Measurements from ENCODE around the gene ECE1. TPM values are rescaled to one million over a fixed set of nuclear protein-coding genes. Genes with fewer than 3 reads are reported as not detected.
A peak's percentile ranks its signal among the peaks of the same experiment; 100 is the strongest.

The ECE1 gene
- total and polyA plus RNA-seq, 2 of the 8 experiments (the other 6 are each of a cell fraction or from before 2014, with no cell fraction given) = 21.4 to 36.8 TPM

DNA sequence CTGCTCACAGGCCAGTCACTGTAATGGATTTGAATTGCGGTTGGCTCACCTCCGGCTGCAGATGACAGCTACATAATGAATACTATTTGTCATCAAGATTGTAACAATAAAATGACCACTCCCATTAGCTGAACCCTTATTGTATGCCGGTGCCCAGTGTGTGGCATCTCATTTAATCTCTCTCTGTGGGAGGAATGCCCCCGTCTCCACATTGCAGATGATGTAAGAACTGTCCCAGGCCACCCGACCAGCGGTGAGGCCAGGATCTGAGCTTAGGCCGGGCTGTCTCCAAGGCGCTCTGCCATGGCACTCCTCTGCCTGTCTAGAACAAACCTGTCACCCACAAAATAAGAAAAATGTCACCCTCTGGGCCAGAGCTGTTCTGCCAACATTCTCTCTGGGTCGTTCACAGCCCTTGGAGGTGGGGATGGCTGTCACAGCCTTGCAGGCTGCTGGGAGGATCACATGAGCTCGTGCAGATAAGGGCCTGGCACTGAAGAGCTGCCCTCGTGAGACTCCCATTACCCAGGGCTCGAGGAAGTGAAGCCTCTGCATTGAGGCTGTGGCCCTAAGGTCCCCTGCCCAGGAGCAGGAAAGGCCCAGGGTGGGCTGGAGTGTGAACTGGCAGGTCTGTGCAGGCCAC, 52.7 kb downstream of the ECE1 start:
- ChIA-PET POLR2A (ENCODE audit: partially characterized antibody) (interaction anchor here (0.8 kb wide), 1 partner anchor 43 kb away, joined by 4 read pairs; no protein-coding TSS in a partner anchor), CTCF (ENCODE audit: partially characterized antibody) (interaction anchor here (0.8 to 13.8 kb wide), 12 partner anchors 8 to 131 kb away, joined by 3 to 199 read pairs (median 8); no protein-coding TSS in a partner anchor)
- no peak overlapping the region for H3K23ac ChIP-seq (ENCODE audit: insufficient read length)
- no peak overlapping the region for H2BK120ac ChIP-seq (replicated peaks; ENCODE audit: low read depth, low read length)
- no peak overlapping the region for H3K4me3 ChIP-seq (ENCODE audit: extremely low read depth in 1 of 4, insufficient read depth in 2 of 4, low read depth in 3 of 4, low read length in 4 of 4)
- no peak overlapping the region for H3K56ac ChIP-seq (replicated peaks; ENCODE audit: insufficient read length, low read depth, low read length)
- H2BK20ac ChIP-seq (ENCODE audit: low read length) = no peak overlapping the region
- no peak overlapping the region for H3K4me2 ChIP-seq (ENCODE audit: insufficient read depth in 1 of 2, low read depth in 2 of 2, low read length in 2 of 2)
- no peak overlapping the region for H4K91ac ChIP-seq (replicated peaks; ENCODE audit: insufficient read length, low read length)
- H2AK5ac ChIP-seq (ENCODE audit: low read depth, low read length) = no peak overlapping the region
- peaks cover 0 to 8% (median 5%) of the 10 kb centered on the region in 4 experiments; a peak in 4 of 7 replicates for H3K4me1 ChIP-seq (replicated peaks in 1 of 4; ENCODE audit: control insufficient read depth in 3 of 4, insufficient read depth in 4 of 4, low read length in 3 of 4)
- H3K18ac ChIP-seq (ENCODE audit: extremely low read depth, low read length) = no peak overlapping the region
- no peak overlapping the region for H2BK12ac ChIP-seq (ENCODE audit: low read depth, low read length)
- no peak overlapping the region for H3K27ac ChIP-seq (ENCODE audit: low read depth, low read length)
- peaks cover 0 to 2% of the 10 kb centered on the region in 2 experiments for H4K20me1 ChIP-seq (replicated peaks in 1 of 2; ENCODE audit: control insufficient read depth in 1 of 2, insufficient read depth in 2 of 2, low read length in 2 of 2)
- 94% methylated on average over 12 of the region's 12 CpGs; no CpG with 5 or more reads in 1 of the 2 experiments for WGBS, 2 experiments (ENCODE audit: extremely low coverage in 1 of 2, insufficient coverage in 1 of 2, insufficient read length in 1 of 2, insufficient replicate concordance in 2 of 2, low coverage in 1 of 2, low lambda C conversion rate in 2 of 2, missing lambda C conversion rate in 1 of 2)
- no peak overlapping the region for H4K8ac ChIP-seq (ENCODE audit: extremely low read depth, insufficient read depth, low read length)
- no peaks in the 10 kb centered on the region for H3K27me3 ChIP-seq (replicated peaks in 1 of 4; ENCODE audit: control insufficient read depth in 3 of 4, extremely low read depth in 1 of 4, insufficient read depth in 3 of 4, low read length in 3 of 4)
- no peaks in the 10 kb centered on the region for H3K9me3 ChIP-seq (ENCODE audit: insufficient read depth in 2 of 2, low read depth in 1 of 2, low read length in 1 of 2)
- no peaks in the 10 kb centered on the region for H3K79me1 ChIP-seq (ENCODE audit: low read depth, low read length)
- no peak overlapping the region for H2BK15ac ChIP-seq (ENCODE audit: low read length)
- FAIRE-seq (no peak), DNase-seq (ENCODE audit: low read depth in 1 of 2, low spot score in 2 of 2) (no peak)
- H3K79me2 ChIP-seq (ENCODE audit: control insufficient read depth in 1 of 2, insufficient read depth in 2 of 2, low read length in 2 of 2) = no peaks in the 10 kb centered on the region
- no peak overlapping the region for H2AFZ ChIP-seq (ENCODE audit: low read length)
- H3K23me2 ChIP-seq (ENCODE audit: low read depth, low read length) = no peaks in the 10 kb centered on the region
- no peak overlapping the region for H3K4ac ChIP-seq (replicated peaks; ENCODE audit: insufficient read length, low read depth, low read length)
- H4K5ac ChIP-seq (ENCODE audit: insufficient read length, low read depth, low read length) = no peak overlapping the region
- H3K9ac ChIP-seq (replicated peaks in 1 of 4; ENCODE audit: extremely low read depth in 1 of 4, low read depth in 3 of 4, low read length in 3 of 4) = no peak overlapping the region; a peak in 2 of 7 replicates
- H3K36me3 ChIP-seq (ENCODE audit: control insufficient read depth in 2 of 4, insufficient read depth in 4 of 4, low read length in 3 of 4) = no peaks in the 10 kb centered on the region; a peak in 3 of 8 replicates
- H2BK5ac ChIP-seq (ENCODE audit: low read depth, low read length) = peak overlapping the region; percentile 44; the same call in 1 of the 2 replicates
- no peak overlapping the region for H3K14ac ChIP-seq (ENCODE audit: insufficient read length)
- TF ChIP-seq SUZ12 (IDR thresholded peaks at IDR 0.05; ENCODE audit: low read length) = no peak
- TF ChIP-seq, protein P1, sequence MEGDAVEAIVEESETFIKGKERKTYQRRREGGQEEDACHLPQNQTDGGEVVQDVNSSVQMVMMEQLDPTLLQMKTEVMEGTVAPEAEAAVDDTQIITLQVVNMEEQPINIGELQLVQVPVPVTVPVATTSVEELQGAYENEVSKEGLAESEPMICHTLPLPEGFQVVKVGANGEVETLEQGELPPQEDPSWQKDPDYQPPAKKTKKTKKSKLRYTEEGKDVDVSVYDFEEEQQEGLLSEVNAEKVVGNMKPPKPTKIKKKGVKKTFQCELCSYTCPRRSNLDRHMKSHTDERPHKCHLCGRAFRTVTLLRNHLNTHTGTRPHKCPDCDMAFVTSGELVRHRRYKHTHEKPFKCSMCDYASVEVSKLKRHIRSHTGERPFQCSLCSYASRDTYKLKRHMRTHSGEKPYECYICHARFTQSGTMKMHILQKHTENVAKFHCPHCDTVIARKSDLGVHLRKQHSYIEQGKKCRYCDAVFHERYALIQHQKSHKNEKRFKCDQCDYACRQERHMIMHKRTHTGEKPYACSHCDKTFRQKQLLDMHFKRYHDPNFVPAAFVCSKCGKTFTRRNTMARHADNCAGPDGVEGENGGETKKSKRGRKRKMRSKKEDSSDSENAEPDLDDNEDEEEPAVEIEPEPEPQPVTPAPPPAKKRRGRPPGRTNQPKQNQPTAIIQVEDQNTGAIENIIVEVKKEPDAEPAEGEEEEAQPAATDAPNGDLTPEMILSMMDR (IDR thresholded peaks at IDR 0.05; ENCODE audit: control extremely low read depth in 1 of 3, insufficient read depth in 1 of 3, low read depth in 1 of 3, low read length in 3 of 3) = no peak
- no peak for TF ChIP-seq SIN3A (conservative IDR thresholded peaks at IDR 0.05 in 1 of 2, IDR thresholded peaks at IDR 0.05 in 1 of 2; ENCODE audit: low read depth in 1 of 2, low read length in 2 of 2)
- no peak for TF ChIP-seq TEAD4 (IDR thresholded peaks at IDR 0.05; ENCODE audit: low read depth, low read length)
- TF ChIP-seq RBBP5 (IDR thresholded peaks at IDR 0.05; ENCODE audit: borderline replicate concordance, low read depth, low read length) = no peak
- TF ChIP-seq, protein P2, sequence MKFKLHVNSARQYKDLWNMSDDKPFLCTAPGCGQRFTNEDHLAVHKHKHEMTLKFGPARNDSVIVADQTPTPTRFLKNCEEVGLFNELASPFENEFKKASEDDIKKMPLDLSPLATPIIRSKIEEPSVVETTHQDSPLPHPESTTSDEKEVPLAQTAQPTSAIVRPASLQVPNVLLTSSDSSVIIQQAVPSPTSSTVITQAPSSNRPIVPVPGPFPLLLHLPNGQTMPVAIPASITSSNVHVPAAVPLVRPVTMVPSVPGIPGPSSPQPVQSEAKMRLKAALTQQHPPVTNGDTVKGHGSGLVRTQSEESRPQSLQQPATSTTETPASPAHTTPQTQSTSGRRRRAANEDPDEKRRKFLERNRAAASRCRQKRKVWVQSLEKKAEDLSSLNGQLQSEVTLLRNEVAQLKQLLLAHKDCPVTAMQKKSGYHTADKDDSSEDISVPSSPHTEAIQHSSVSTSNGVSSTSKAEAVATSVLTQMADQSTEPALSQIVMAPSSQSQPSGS (IDR thresholded peaks at IDR 0.05; ENCODE audit: low read length) = no peak
- no peak for TF ChIP-seq YY1 (IDR thresholded peaks at IDR 0.05; ENCODE audit: low read depth, low read length)
- no peak for TF ChIP-seq RFX5 (IDR thresholded peaks at IDR 0.05; ENCODE audit: borderline replicate concordance, low read depth, low read length)
